Skin epidermis (tissue), 12 donors: ENCODE data around the gene MRAS.
"Not testable (repeated sequence)": the region's sequence is repeated elsewhere in the genome, so short reads cannot be mapped to it uniquely, and the experiment has no call there.

Experiments
- H3K27ac ChIP-seq, 21 experiments: fragments of 200-600 bp; sonication (generic) in 11 of 21; one replicate each; pipeline ENCODE4 v1.5.0; 2020; ENCODE audit warnings: mild to moderate bottlenecking in 3 of 21, inconsistent platforms in 2 of 21, moderate library complexity in 2 of 21
- H3K4me3 ChIP-seq, 7 experiments: fragments of 200-600 bp; sonication (generic) in 2 of 7; one replicate each; pipeline ENCODE4 v1.5.0; 2020; ENCODE audit warnings: inconsistent platforms in 2 of 7, mild to moderate bottlenecking in 2 of 7, moderate library complexity in 1 of 7

Gene MRAS

DNA sequence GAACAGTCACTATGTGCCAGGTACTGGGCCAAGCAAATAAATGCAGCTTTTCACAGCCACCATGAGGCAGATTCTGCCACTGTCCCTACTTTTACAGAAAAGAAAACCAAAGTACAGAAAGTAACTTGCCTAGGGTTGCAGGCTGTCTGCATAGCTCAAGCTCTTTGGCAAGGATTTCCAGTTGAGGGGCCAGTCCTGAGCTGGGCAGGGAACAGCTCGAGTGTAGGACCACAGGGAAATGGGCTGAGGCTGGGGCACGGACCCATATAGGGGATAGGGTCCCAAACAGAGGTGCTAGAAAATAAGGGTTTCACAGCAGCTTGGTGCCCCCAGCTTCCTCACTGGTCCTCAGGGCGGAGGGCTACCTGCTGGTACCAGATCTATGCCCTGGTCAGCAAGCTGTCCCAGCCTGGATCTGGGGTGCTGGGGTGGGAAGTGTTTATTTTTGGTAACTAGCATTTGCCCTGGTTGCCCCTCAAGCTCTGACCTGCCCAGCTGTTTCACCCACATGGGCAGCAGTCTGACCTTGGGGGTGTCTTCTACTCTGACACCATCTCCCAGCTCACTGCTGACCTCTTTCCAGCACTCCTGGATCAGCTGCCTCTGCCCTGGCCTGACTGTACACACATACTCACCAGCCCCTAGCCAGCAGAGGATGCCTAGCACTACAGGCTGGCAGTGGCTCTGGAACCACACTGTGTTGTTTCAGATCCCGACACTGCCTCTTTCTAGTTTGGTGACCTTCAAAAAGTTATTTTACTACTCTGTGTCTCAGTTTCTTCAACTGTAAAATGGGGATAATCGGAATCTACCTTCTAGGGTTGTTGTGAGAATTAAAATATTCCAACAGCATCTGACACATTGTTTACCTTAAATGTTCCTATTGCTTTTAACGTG is 16.2 kb downstream of the MRAS start:
- H3K4me3 ChIP-seq: no peak overlapping the region
- H3K27ac ChIP-seq: peak overlapping the region in 1 of 21 experiments; percentile 42

DNA sequence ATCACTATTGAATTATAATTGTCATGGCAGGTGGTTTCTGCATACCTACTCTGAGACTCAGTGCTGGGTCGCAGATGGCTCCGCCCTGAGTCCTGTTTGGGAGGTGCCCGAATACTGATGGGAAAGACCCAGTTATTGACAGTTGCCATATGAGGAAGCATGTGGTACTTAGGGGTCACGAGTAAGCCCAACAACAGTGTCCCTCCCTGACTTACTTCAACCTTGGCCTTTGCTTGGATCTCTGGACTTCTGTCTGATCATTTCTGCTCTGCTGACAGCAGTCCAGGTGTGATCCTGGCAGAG is 16.8 kb downstream of the MRAS start:
- Histone ChIP-seq H3K4me3 (no peak overlapping the region), H3K27ac (no peak overlapping the region)

DNA sequence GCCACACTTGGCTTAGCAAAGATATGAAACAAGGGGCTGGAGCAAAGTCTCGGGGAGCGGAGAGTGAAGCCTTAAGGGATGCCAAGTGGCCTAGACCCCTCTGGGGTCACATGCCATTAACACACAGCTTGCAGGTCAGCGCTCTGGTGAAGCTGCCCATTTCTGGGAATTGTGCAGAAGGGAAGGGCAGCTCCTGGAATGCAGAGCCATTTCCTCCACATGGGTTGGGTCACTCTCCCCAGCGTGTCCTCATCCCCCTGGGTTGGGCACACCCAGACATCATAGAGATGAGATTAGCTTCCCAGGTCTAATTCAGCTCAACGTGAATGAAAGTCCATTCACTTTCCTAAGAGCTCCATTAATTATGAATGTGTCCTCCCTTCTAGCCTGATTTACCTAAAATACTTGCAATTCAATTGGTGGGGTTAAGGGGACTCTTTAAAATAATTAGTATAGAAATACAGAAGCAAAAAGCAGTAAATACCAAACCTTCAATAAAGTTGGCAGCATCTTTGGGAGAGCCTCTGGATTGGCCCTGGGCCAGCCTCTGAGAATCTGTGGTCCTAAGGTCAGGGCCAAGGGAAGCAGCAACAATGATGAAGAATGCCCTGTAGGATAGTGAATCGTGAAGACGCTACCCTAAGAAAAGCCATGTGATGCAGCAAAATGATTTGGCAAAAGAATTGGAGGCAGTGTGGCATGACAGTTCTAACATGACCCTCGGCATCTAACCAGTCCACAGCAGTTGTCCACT is 17.8 kb downstream of the MRAS start:
- Histone ChIP-seq H3K4me3 (no peak overlapping the region), H3K27ac (peak overlapping the region in 1 of 21 experiments; percentile 16)

DNA sequence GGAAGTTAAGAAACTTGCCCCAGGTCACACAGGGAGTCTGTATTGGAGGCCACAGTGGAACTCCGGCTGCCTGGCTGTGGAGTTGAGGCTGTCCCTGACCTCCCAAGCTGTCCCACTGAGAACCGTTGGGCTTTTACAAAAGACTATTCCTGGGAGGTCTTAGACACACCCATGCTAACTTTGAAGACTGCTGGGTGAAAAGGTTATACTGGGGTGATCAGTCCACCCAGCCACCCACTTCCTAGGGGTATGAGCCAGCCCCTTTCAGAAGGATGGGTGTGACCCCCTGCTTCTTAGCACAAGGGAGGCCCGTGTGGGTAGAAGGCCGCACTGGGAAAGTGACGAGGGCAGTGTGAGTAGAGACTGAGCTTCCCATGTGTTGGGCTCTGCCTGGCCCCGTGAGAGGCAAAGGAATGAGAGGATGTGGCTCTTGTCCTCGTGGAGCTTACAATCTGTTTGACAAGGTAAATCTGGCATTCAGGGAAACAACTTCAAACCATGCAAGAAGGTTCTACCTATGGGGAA is 19.0 kb downstream of the MRAS start:
- Histone ChIP-seq H3K4me3 (no peak overlapping the region), H3K27ac (peak overlapping the region in 10 of 21 experiments; percentile 16 to 74 (median 50))

DNA sequence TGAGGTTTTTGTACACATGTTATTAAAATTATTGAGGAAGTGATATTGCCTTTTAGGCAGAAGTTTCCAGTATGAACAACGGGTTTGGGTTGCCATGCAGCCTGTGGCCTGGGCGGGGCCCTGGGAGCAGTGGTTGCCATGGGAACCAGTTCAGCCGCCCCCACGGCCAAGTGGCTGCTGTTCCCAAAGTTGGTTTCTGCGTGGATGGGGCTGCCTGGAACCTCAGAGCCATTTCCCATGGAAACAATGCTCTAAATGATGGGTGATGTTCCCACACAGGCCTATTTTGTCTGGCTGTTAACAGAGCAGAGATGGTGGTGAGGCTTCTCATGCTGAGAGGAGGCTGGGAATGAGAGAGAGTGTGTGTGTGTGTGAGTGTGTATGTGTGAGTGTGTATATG is 19.5 kb downstream of the MRAS start:
- peak overlapping the region in 4 of 21 experiments; percentile 49 to 74 (median 56) for H3K27ac ChIP-seq
- H3K4me3 ChIP-seq: no peak overlapping the region

DNA sequence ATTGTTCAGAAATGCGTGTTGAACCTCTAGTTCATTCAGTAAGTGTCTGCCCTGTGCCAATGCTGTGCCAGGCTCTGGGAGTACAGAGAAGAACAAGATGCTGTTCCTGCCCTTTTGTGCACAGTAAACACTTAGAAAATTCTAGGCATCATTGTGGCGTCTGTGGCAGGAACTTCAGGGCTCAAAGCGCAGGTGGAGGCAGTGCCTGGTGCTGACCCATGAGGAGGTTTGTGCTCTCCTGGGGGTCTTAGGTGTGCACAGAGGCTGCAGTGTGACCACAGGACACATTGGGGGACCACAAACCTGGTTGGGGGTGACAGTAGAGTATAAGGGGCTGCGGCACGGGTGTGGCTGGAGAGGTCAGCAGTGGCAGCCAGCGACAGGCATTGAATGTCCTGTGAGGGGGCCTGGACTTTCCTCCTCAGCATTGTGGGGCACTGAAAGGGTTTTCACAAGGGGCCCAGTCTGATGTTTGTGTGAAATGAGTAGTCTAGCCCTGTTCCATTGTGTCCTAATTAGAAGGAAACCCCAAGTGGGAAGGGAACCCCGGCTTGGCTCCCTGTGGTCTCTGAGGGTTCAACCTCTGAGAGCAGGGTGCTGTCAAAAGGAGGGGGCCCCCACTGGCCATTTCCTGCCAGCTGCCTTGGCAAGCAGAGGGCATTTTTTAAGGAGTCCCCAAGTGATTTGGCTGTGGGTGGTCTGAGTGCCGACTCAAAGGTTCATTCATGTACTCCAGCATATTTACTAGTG is 20.9 kb downstream of the MRAS start:
- H3K27ac ChIP-seq: peak overlapping the region in 2 of 21 experiments; percentile 4 to 11
- H3K4me3 ChIP-seq: no peak overlapping the region

DNA sequence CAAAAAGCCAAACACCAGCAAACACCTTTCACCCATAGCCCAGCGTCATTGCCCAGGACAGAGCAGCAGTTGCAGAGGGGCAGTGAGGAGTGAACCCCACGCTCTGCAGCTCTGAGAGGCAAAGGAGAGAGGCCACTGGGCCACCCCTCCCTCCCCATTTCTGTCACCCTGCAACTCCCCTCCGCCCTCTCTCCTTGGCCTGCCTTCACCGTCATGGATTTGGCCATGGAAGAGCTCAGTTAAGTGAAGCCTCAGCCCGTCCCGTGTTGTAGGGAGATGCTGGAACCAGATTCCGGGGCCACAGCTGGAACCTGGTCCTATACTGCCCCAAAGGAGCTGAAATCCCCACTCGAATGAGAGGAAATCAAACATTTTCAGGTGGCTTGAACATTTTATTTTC is 21.9 kb downstream of the MRAS start:
- H3K4me3 ChIP-seq: no peak overlapping the region
- H3K27ac ChIP-seq: no peak overlapping the region

DNA sequence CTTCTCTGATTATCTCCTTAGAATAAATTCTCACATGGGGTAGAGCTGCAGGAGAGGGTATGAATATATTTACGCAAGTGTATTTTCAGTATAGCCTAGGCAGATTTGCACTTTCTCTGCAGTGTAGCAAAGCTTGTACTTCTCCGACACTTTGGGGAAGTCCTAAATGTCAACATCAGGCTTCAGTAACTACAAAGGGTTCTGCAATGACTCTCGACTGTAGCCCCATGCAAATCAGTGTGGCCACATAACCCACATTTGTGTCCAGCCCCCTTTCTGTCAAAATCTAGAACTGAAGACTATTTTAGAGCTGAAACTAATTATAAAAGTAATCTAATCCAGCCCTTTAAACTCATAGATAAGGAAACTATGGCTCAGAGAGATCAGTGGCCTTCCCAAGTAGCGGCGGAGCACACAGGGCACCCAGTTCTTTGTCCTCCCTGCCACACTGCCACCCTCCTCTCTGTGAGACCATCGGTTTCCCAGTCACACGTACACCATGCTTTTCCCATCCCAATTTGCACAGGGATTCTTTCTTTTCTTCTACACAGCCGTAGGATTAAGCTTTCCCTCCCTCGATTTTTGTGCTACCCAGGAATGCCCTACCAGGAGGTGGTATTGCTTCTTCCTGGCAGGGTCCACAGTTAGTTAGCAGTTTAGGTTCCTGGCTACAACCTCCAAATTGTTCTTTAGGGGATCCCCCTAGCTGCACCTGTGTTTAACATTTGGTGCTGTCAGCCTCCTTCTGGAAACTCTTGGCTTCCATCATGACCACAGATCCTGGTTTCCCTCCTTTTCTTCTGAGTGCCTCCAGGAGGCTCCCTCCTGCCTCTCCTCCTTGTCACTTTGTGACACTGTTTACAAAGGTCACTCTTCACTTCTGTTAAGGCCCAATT is 22.9 kb downstream of the MRAS start:
- Histone ChIP-seq H3K4me3 (no peak overlapping the region), H3K27ac (no peak overlapping the region)

DNA sequence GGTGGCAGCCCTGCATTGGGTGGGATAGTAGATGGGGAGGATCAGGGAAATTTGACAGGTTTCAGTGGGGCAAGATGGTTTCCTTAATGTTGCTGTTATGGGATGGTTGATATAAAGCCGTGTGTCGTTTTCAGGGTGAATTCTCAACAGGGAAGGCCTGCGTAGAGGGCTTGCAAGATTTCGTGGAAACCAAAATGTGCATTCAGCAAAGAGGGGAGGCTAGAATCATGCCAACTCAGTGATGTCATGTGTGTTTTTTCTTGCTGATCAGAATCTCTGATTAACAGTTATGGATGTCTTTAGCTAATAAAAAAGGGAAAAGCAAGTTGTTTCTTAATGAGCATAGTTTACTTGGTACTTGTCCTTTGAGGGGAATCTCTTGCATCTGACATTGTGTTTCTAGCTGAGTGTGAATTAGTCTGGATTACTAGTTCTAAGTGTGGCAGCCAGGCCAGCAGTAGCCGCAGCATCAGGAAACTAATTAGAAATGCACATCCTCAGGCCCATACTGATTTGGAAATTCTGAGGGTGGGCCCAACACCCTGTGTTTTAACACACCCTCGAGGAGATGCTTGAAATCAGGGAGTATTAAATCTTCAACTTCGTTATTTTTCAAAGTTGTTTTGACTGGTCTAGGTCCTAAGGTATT is 24.8 kb downstream of the MRAS start:
- Histone ChIP-seq H3K27ac (no peak overlapping the region), H3K4me3 (no peak overlapping the region)

DNA sequence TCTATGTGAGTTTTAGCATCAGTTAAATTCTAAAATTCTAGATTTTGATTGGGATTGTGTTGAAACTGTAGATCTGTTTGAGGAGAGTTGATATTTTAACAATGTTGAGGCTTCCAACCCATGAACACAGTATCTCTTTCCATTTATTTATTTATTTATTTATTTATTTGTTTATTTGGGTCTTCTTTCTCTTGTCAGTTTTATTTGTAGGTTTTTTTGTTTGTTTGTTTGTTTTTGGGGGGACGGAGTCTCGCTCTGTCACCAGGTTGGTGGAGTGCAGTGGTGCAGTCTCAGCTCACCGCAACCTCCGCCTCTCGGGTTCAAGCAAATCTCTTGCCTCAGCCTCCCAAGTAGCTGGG is 25.3 kb downstream of the MRAS start:
- no peak overlapping the region for H3K27ac ChIP-seq
- H3K4me3 ChIP-seq: no peak overlapping the region

DNA sequence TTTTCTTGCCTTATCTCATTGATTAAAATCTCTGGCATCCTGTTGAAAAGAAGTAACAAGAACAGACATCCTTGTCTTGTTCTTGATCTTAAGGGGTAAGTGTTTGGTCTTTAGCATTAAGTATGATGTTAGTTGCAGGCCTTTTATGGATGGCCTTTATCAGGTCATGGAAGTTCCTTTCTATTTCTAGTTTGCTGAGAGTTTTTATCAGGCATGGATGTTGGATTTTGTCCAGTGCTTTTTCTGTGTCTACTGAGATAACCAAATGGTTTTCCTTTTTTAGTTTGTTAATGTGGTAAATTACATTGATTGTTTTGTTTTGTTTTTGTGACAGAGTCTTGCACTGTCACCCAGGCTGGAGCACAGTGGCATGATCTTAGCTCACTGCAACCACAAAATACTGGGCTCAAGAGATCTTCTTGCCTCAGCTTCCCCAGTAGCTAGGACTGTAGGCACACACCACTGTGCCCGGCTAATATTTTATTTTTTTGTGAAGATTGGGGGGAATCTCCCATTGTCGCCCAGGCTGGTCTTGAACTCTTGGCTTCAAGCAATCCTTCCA is 26.3 kb downstream of the MRAS start:
- no peak overlapping the region for H3K27ac ChIP-seq
- no peak overlapping the region for H3K4me3 ChIP-seq

DNA sequence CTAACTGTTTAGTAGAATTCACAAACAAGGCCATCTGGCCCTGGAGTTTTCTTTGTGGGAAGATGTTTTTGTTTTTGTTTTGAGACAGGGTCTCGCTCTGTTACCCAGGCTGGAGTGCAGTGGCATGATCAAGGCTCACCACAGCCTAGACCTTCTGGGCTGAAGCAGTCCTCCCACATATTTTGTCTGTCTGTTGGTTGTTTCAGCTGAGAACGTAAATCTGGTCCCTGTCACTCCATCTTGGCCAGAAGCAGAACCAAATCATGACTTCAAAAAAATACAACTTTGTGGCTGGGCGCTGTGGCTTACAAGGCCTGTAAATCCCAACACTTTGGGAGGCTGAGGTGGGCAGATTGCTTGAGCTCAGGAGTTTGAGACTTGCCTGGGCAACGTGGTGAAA is 27.1 kb downstream of the MRAS start:
- Histone ChIP-seq H3K4me3 (no peak overlapping the region), H3K27ac (no peak overlapping the region)

DNA sequence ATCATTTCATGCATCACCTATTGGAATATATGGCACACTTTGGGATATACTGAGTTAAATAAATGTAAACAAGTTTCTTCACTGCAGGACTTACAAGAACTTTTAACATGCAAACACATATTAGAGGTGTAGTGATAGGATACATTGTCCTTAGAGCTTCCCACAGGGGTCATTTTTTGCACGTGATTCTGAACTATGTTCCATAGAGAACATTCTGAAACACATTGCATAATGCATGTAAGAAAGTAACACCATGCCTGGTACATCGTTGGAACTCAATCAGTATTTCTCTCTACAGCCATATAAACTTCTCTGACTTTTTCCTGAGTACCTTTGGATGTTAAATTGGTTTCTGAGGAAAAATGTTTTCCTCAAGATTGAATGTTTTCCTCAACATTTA is 28.3 kb downstream of the MRAS start:
- no peak overlapping the region for H3K27ac ChIP-seq
- H3K4me3 ChIP-seq: no peak overlapping the region

DNA sequence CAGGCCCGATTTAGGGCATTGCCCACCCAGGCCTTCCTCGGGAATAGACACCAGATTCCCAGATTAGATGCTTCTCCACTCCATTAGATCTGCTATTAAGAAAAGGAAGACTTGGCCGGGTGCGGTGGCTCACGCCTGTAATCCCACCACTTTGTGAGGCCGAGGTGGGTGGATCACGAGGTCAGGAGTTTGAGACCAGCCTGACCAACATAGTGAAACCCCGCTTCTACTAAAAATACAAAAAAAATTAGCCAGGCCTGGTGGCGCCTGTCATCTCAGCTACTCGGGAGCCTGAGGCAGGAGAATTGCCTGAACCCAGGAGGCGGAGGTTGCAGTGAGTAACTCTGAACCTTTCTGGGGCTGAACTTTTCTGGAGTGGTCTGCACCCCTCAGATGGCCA is 28.8 kb downstream of the MRAS start:
- H3K27ac ChIP-seq, H3K4me3 ChIP-seq: not testable (repeated sequence)

DNA sequence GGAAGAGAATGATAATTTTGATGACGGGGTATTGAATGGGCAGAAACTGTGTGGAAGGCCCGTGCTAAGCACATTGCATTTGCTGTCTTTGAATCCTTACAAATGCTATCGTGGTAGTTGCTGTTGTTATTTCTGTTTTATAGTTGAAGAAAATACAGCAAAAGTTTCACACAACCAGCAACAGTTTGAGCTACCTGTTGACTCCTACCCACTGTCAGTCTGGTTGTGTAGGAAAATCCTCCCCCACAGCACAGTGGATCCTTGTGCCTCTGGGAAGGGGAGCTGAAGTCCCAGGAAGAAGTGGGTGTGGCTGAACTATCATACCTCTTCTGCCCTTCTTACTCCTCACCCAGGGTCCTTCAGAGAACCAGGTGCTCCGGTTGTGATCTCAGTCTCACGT is 29.4 kb downstream of the MRAS start:
- Histone ChIP-seq H3K4me3 (no peak overlapping the region), H3K27ac (no peak overlapping the region)

DNA sequence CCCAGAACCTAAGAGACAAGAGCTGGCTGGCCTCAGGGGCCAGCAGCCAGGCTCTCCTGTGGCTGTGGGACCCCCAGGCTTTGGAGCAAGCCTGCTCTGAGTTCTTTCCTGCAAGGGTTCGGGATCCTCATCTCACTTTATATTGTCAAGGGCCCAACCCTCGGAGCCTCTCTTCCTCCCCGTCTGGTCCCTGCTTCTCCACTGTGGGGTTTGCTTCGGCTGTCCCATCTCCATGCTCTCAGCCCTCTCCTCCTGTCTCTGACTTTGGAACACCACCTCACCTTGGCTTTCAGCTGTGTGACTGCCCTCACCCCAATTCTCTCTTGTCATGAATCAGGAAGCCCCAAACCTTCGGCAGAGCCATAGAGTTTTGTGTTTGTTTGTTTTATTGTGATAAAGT is 30.0 kb downstream of the MRAS start:
- no peak overlapping the region for H3K27ac ChIP-seq

DNA sequence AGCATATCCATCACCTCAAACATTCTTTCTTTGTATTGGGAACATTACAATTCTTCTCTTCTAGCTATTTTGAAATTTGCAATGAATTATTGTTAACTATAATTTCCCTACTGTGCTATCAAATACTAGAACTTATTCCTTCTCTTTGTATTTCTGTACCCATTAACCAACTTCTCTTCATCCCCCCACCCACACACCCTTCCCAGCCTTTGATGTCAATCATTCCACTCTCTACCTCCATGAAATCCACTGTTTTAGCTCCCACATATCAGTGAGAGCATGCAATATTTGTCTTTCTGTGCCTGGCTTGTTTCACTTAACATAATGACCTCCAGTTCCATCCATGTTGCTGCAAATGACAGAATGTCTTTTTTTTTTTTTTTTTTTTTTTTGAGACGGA is 30.6 kb downstream of the MRAS start:
- Histone ChIP-seq H3K27ac (no peak overlapping the region), H3K4me3 (no peak overlapping the region)

More for the DNA sequence above, 30.0 kb downstream of the MRAS start:
- no peak overlapping the region for H3K4me3 ChIP-seq

DNA sequence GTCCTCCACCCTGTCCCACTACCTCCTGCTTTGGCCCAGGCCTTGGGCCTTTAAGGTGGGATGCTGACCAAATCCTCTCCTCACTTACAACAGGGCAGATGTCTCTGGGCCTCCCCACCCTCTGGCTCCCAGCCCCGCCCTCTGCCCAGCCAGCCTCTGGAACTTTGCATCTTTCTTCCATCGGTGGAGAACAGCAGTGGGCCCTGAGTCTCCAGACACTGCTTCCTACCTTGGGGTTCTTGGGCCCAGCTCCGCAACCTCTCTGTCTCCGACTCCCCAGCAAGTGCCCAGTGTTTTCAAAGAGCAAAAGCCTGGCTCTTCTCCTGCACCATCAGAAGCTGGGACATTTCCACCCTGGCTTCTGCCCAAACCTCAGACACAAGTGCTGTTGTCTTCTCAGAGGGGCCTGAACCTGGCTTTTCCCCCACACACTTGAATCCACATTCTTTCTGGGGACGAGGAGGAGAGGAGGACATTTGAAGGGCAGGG is 33.1 kb downstream of the MRAS start:
- H3K27ac ChIP-seq: peak overlapping the region in 11 of 21 experiments; percentile 19 to 71 (median 63)
- no peak overlapping the region for H3K4me3 ChIP-seq
